Activated CD4-positive, CD25-positive, alpha-beta regulatory T cell (primary cell): ENCODE measurements around the gene PLA2G4E.
A peak's percentile ranks its signal among the peaks of the same experiment; 100 is the strongest.

Experiments used
- DNase-seq, 4 experiments: peaks; one replicate each; lab custom pipeline; 2025; lab: John Stamatoyannopoulos, UW

PLA2G4E gene

DNA sequence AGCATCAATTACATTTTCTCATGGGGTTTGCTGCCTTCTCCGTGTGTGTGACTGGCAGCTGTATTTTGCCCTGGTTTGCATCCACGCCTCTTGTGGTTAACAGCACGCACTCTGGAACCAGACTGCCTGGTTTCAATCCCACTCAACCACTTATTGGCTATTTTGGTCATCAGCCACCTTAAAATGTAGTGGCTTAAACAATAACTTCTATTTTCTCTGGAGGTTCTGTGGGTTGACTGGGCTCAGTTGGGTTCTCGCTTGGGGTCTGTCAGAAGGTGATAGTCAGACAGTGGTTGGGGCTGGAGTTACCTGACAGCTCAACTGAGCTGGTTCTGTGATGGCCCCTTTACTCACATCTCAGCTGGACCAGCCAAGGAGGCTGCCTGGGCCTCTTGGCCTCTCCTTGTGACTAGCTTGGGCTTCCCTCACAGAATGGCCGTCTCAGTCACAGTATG, 85.2 kb downstream of the PLA2G4E start:
- DNase-seq = no peak

GRCh38 chr15:41934843-41935242, 86.0 kb downstream of the PLA2G4E start:
- DNase-seq = peak; percentile 10 to 59 (median 35)

GRCh38 chr15:41933771-41934170, 87.1 kb downstream of the PLA2G4E start:
- DNase-seq = no peak

DNA sequence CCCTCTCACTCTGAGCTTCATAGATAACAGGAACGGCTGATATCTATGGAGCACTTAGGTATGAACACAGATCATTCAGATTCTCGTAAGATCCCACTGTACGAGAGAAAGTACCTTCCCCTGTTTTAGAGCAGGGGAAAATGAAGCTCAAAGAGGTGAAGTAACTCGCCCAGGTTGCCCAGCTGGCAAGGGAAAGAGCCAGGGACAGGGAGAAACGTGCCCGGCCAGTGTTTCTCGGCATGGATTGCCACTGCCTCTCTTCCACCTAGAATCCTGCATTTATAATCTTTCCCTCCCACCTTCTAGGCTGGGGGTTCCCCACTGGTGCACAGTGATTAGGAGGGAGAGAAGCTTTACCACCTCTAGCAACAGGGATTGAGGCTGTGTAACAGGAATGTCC, 87.5 kb downstream of the PLA2G4E start:
- DNase-seq = no peak

- no peak for DNase-seq
These were observed 88.1 kb downstream of the PLA2G4E start for GRCh38 chr15:41932511-41933289.

DNA sequence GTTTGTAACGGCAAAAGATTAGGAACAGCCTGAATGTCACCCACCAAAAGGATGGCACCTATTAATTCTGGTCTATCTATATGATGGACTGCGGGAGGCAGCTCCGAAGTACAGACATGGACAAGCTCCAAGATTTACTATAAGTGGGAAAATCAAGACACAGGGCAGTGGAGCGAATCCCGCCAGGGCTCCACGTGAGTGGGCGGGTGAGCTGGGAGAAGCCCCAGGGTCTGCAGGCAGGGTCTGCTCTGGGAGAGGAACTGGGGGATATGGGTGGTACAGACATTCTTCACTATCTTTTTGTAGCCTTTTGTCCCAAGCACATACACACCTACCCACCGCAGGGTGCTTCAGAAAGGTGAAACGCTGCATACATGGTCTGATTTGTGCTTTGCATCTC, 88.7 kb downstream of the PLA2G4E start:
- no peak for DNase-seq
